HK-2 (cell line): ENCODE measurements around the gene PRR19.

Source experiments
- DNase-seq: peaks from one replicate; pipeline ENCODE4 v3.0.0-alpha.2; 2018; ENCODE audit not compliant: unreplicated experiment

PRR19 gene

GRCh38 chr19:42283188-42284065 is 18.5 kb upstream of the PRR19 start:
- peak; percentile 92 for DNase-seq

- peak; percentile 85 for DNase-seq
These were observed 17.8 kb upstream of the PRR19 start for GRCh38 chr19:42284066-42284501.

- DNase-seq, result no peak
These were observed 17.2 kb upstream of the PRR19 start for GRCh38 chr19:42284591-42285341.

GRCh38 chr19:42285541-42285941 is 16.4 kb upstream of the PRR19 start:
- no peak for DNase-seq

GRCh38 chr19:42285988-42286348 is 16.0 kb upstream of the PRR19 start:
- no peak for DNase-seq

- no peak for DNase-seq
These were observed 15.4 kb upstream of the PRR19 start for GRCh38 chr19:42286349-42287016.

GRCh38 chr19:42287017-42287826 is 14.7 kb upstream of the PRR19 start:
- DNase-seq, result no peak

GRCh38 chr19:42287827-42288107 is 14.2 kb upstream of the PRR19 start:
- no peak for DNase-seq

GRCh38 chr19:42288387-42288786 is 13.5 kb upstream of the PRR19 start:
- no peak for DNase-seq

- no peak for DNase-seq
These were observed 12.9 kb upstream of the PRR19 start for GRCh38 chr19:42288881-42289555.

- no peak for DNase-seq
These were observed 12.3 kb upstream of the PRR19 start for GRCh38 chr19:42289556-42290041.

GRCh38 chr19:42290136-42290522 is 11.8 kb upstream of the PRR19 start:
- no peak for DNase-seq

GRCh38 chr19:42290523-42291434 is 11.2 kb upstream of the PRR19 start:
- DNase-seq, result peak; percentile 51

GRCh38 chr19:42291435-42291810 is 10.5 kb upstream of the PRR19 start:
- DNase-seq, result no peak

- no peak for DNase-seq
These were observed 9.6 kb upstream of the PRR19 start for GRCh38 chr19:42292042-42292960.

GRCh38 chr19:42292963-42293362 is 9.0 kb upstream of the PRR19 start:
- DNase-seq, result no peak

- no peak for DNase-seq
These were observed 8.4 kb upstream of the PRR19 start for GRCh38 chr19:42293540-42293939.

- DNase-seq, result no peak
These were observed 8.0 kb upstream of the PRR19 start for GRCh38 chr19:42293948-42294347.
